OCI-LY7 (cell line): ENCODE results near the gene PSMB9. TPM values are rescaled to one million over a fixed set of nuclear protein-coding genes. Genes with fewer than 3 reads are reported as not detected.

ENCODE experiments used
- BruUV-seq: library from RNA; stranded (reverse); fragments of 400-500 nt; replicated peaks from 2 replicates; lab custom pipeline; 2021; lab: Mats Ljungman, UMichigan
- CTCF ChIA-PET: fragments of 300-600 bp; sonication (Branson Sonifier 250); formaldehyde crosslinking; loops from one replicate; lab custom pipeline; 2022; ENCODE audit warnings: antibody characterized with exemption; ENCODE audit not compliant: unreplicated experiment; lab: Charles Lee
- POLR2A ChIA-PET: fragments of 300-600 bp; sonication (Branson Sonifier 250); formaldehyde crosslinking; loops from one replicate; lab custom pipeline; 2022; ENCODE audit warnings: antibody characterized with exemption; lab: Charles Lee
- DNase-seq: peaks from one replicate; pipeline ENCODE4 v3.0.0-alpha.2; 2015; ENCODE audit warnings: low spot score
- H2AFZ ChIP-seq: fragments of 200-600 bp; sonication (generic), shearing (Covaris generic); 2 replicates; pipeline ENCODE4 v1.6.1; 2014; ENCODE audit warnings: mild to moderate bottlenecking, antibody characterized with exemption, low read length, moderate library complexity
- H3K27ac ChIP-seq: fragments of 200-600 bp; sonication (generic); 2 replicates; pipeline ENCODE4 v1.5.1; 2014; ENCODE audit warnings: mixed run types, low read depth, mild to moderate bottlenecking, moderate library complexity, low read length, inconsistent platforms; ENCODE audit not compliant: poor library complexity, severe bottlenecking
- H3K36me3 ChIP-seq: fragments of 200-600 bp; sonication (generic); 2 replicates; pipeline ENCODE4 v1.6.1; 2014; ENCODE audit warnings: mild to moderate bottlenecking, antibody characterized with exemption, low read length, moderate library complexity, mixed read lengths; ENCODE audit not compliant: insufficient read depth
- H3K4me1 ChIP-seq: fragments of 200-600 bp; sonication (generic); 2 replicates; pipeline ENCODE4 v1.5.1; 2014; ENCODE audit warnings: mild to moderate bottlenecking, low read length; ENCODE audit not compliant: insufficient read depth, poor library complexity, severe bottlenecking
- H3K4me2 ChIP-seq: fragments of 200-600 bp; sonication (generic); 2 replicates; pipeline ENCODE4 v1.6.1; 2014; ENCODE audit warnings: mild to moderate bottlenecking, low read length
- H3K4me3 ChIP-seq: fragments of 200-600 bp; sonication (generic); 2 replicates; pipeline ENCODE4 v1.5.1; 2014; ENCODE audit warnings: mild to moderate bottlenecking, low read depth, low read length; ENCODE audit not compliant: poor library complexity, severe bottlenecking
- H3K79me2 ChIP-seq: fragments of 200-600 bp; sonication (generic); 2 replicates; pipeline ENCODE4 v1.6.1; 2016; ENCODE audit warnings: low read depth, mild to moderate bottlenecking, low read length, moderate library complexity, mixed read lengths; ENCODE audit not compliant: insufficient read depth
- H3K9me2 ChIP-seq: fragments of 200-600 bp; sonication (generic); 2 replicates; pipeline ENCODE4 v1.6.1; 2016; ENCODE audit warnings: mild to moderate bottlenecking, low read length, mixed read lengths; ENCODE audit not compliant: insufficient read depth
- H3K9me3 ChIP-seq: fragments of 200-600 bp; sonication (generic); 2 replicates; pipeline ENCODE4 v1.6.1; 2014; ENCODE audit warnings: mild to moderate bottlenecking, mixed run types, low read length, mixed read lengths
- H4K20me1 ChIP-seq: fragments of 200-600 bp; sonication (generic); 2 replicates; pipeline ENCODE4 v1.6.1; 2014; ENCODE audit warnings: mild to moderate bottlenecking, antibody characterized with exemption, low read length, moderate library complexity, mixed read lengths; ENCODE audit not compliant: insufficient read depth
- EZH2phosphoT487 ChIP-seq: fragments of 200-600 bp; sonication (generic); IDR thresholded peaks from 2 replicates; pipeline ENCODE4 v1.6.1; 2018; ENCODE audit warnings: low read depth, borderline replicate concordance, mild to moderate bottlenecking, mixed run types, antibody characterized with exemption, low read length, moderate library complexity, mixed read lengths
- intact Hi-C: fragments of 100-400 bp; cut with micrococcal nuclease; formaldehyde crosslinking; loops from one replicate; pipeline ENCODE4 v1.10.0; 2022; ENCODE audit not compliant: unreplicated experiment
- total RNA-seq, 2 experiments: library from RNA; depleted of rRNA in 1 of 2; stranded (reverse); fragments of >200 nt in 1 of 2; shearing (Covaris generic) in 1 of 2; gene quantifications; 2 replicates each; pipeline ENCODE4 v1.2.3, GENCODE V29; 2014 to 2022
- TF ChIP-seq, protein P1 (sequence below): fragments of 200-600 bp; sonication (generic); conservative IDR thresholded peaks from 2 replicates; pipeline ENCODE4 v1.5.1; 2014; ENCODE audit warnings: mild to moderate bottlenecking, antibody characterized with exemption, low read length, moderate library complexity, mixed read lengths

The PSMB9 gene
- total RNA-seq, 2 experiments from 2014 or later = 149 to 193 TPM

DNA sequence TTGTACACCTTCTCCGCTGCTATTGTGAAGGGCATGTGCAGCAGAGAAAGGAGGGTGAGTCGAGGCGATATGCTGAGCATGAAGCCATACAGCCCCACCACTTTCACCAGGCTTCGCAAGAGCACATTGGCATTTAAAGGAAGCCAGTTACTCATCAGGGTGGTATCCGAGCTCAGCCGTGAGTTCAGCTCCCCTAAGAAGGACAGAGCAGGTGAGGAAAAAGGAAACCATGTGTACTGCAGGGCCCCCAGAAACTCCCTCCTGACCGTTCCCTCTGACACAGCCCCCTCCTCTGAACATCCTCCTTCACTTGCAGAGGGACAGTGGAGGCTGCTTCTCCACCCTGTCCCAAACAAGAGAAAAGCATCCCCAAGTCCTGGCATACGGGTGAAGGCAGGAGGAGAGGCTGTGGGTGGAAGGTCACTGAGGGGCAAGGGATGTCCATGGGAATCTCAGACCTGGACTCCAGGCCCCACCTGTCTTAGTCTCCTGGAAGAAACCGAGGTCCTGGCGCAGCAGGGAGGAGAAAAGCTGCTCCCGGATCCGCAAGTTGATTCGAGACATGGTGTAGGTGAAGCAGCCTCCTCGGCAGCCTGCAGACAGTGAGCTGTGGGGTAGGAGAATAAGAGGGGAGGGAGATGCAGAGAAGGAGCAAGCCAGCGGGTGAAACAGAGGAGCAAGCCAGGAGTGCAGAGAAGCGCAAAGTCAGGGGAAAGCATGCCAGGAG lies 18.7 kb upstream of the PSMB9 start:
- Histone ChIP-seq H2AFZ (no peak overlapping the region), H3K9me2 (no peaks in the 10 kb centered on the region), H3K9me3 (no peaks in the 10 kb centered on the region), H3K4me3 (no peak overlapping the region), H3K27ac (no peak overlapping the region), H3K79me2 (peaks cover 28% of the 10 kb centered on the region), H3K4me1 (peaks cover 28% of the 10 kb centered on the region), H3K36me3 (peaks cover 84% of the 10 kb centered on the region), H3K4me2 (peak overlapping the region; percentile 99; the same call in 1 of the 2 replicates), H4K20me1 (no peaks in the 10 kb centered on the region; the same call in 1 of the 2 replicates)
- intact Hi-C loops = no loop called here
- CTCF ChIA-PET = no interaction called here
- BruUV-seq = no TSS peak
- POLR2A ChIA-PET = interaction anchor here (0.6 to 1.5 kb wide), 2 partner anchors 33 to 272 kb away, joined by 3 to 4 read pairs; no protein-coding TSS in a partner anchor
- TF ChIP-seq, protein P1, sequence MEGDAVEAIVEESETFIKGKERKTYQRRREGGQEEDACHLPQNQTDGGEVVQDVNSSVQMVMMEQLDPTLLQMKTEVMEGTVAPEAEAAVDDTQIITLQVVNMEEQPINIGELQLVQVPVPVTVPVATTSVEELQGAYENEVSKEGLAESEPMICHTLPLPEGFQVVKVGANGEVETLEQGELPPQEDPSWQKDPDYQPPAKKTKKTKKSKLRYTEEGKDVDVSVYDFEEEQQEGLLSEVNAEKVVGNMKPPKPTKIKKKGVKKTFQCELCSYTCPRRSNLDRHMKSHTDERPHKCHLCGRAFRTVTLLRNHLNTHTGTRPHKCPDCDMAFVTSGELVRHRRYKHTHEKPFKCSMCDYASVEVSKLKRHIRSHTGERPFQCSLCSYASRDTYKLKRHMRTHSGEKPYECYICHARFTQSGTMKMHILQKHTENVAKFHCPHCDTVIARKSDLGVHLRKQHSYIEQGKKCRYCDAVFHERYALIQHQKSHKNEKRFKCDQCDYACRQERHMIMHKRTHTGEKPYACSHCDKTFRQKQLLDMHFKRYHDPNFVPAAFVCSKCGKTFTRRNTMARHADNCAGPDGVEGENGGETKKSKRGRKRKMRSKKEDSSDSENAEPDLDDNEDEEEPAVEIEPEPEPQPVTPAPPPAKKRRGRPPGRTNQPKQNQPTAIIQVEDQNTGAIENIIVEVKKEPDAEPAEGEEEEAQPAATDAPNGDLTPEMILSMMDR = no peak
- TF ChIP-seq EZH2phosphoT487 = no peak
- DNase-seq = no peak

DNA sequence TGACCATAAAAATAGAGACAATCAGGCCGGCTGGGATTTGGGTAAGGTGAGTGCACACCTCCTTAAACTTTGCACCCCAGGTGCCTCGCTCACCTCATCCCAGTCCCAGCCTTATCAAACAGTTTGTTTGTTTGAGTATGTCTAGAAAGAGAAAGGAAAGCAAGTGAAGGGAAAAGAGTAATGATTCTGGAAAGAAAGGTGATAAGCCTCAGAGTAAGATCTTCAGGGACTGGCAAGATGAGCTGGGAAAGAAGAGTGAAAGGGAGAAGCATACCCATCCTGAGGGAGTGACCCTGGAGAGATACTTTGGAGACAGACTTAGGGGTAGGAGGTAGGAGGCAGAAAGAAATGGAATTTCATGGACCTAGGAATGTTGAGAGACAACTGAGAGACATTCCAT lies 17.1 kb upstream of the PSMB9 start:
- ChIA-PET CTCF (no interaction called here), POLR2A (interaction anchor here (1.9 to 3.1 kb wide), 2 partner anchors 16 to 20 kb away, joined by 6 to 11 read pairs; partner anchors contain the start of gene HLA-DOB)
- TSS peak; percentile 35 for BruUV-seq
- peaks cover 43% of the 10 kb centered on the region for H3K4me1 ChIP-seq
- no peaks in the 10 kb centered on the region; the same call in 1 of the 2 replicates for H4K20me1 ChIP-seq
- H3K79me2 ChIP-seq = peaks cover 28% of the 10 kb centered on the region
- H3K9me3 ChIP-seq = no peaks in the 10 kb centered on the region
- peaks cover 84% of the 10 kb centered on the region for H3K36me3 ChIP-seq
- H3K4me2 ChIP-seq = peak overlapping the region; percentile 99
- intact Hi-C loops = no loop called here
- H3K9me2 ChIP-seq = no peaks in the 10 kb centered on the region
- no peak overlapping the region for H2AFZ ChIP-seq
- TF ChIP-seq, protein P1 = no peak
- TF ChIP-seq EZH2phosphoT487 = no peak
- peak overlapping the region; percentile 97 for H3K4me3 ChIP-seq
- DNase-seq = no peak
- H3K27ac ChIP-seq = no peak overlapping the region
